Measurements from ENCODE around the gene POLD4. TPM values are rescaled to one million over a fixed set of nuclear protein-coding genes. Genes with fewer than 3 reads are reported as not detected.
"Not testable (repeated sequence)": the region's sequence is repeated elsewhere in the genome, so short reads cannot be mapped to it uniquely, and the experiment has no call there.

The POLD4 gene
- total RNA-seq, 1 experiment from 2014 or later, result 95.1 TPM

- Mint-ChIP-seq H3K9me3 (ENCODE audit: low read depth, unreplicated experiment) (no peaks in the 10 kb centered on the region), H3K27me3 (ENCODE audit: unreplicated experiment) (no peaks in the 10 kb centered on the region), H3K4me1 (ENCODE audit: low read depth, unreplicated experiment) (peaks cover 10% of the 10 kb centered on the region), H3K4me3 (ENCODE audit: low read depth, unreplicated experiment) (no peak overlapping the region), H3K36me3 (ENCODE audit: insufficient read depth, unreplicated experiment) (peaks cover 30% of the 10 kb centered on the region), H3K27ac (ENCODE audit: unreplicated experiment) (no peak overlapping the region)
- no peak for TF ChIP-seq CTCF (IDR thresholded peaks at IDR 0.05; ENCODE audit: unreplicated experiment)
- no TSS peak for BruUV-seq (replicated peaks)
- CTCF ChIA-PET, result interaction anchor here (0.7 kb wide), 2 partner anchors 59 to 621 kb away, joined by 3 to 4 read pairs; no protein-coding TSS in a partner anchor
- intact Hi-C loops (cut with micrococcal nuclease; ENCODE audit: unreplicated experiment), result no loop called here
- no peak for DNase-seq
Observed at GRCh38 chr11:67320691-67321090, 32.7 kb downstream of the POLD4 start.

- TF ChIP-seq CTCF (IDR thresholded peaks at IDR 0.05; ENCODE audit: unreplicated experiment), result no peak
- H3K9me3 Mint-ChIP-seq (ENCODE audit: low read depth, unreplicated experiment), result no peaks in the 10 kb centered on the region
- peaks cover 10% of the 10 kb centered on the region for H3K4me1 Mint-ChIP-seq (ENCODE audit: low read depth, unreplicated experiment)
- H3K4me3 Mint-ChIP-seq (ENCODE audit: low read depth, unreplicated experiment), result no peak overlapping the region
- no TSS peak for BruUV-seq (replicated peaks)
- no peak overlapping the region for H3K27ac Mint-ChIP-seq (ENCODE audit: unreplicated experiment)
- no peaks in the 10 kb centered on the region for H3K27me3 Mint-ChIP-seq (ENCODE audit: unreplicated experiment)
- H3K36me3 Mint-ChIP-seq (ENCODE audit: insufficient read depth, unreplicated experiment), result peaks cover 30% of the 10 kb centered on the region
- no peak for DNase-seq
- CTCF ChIA-PET, result interaction anchor here (0.7 kb wide), 1 partner anchor 620 kb away, joined by 3 read pairs; no protein-coding TSS in a partner anchor
- intact Hi-C loops (cut with micrococcal nuclease; ENCODE audit: unreplicated experiment), result no loop called here
Observed at GRCh38 chr11:67320011-67320410, 33.3 kb downstream of the POLD4 start.

GRCh38 chr11:67318876-67319275 lies 34.5 kb downstream of the POLD4 start:
- peak overlapping the region; percentile 47 for H3K27ac Mint-ChIP-seq (ENCODE audit: unreplicated experiment)
- H3K4me3 Mint-ChIP-seq (ENCODE audit: low read depth, unreplicated experiment), result peak overlapping the region; percentile 99
- intact Hi-C loops (cut with micrococcal nuclease; ENCODE audit: unreplicated experiment); DNase-seq; H3K27me3 Mint-ChIP-seq (ENCODE audit: unreplicated experiment); H3K9me3 Mint-ChIP-seq (ENCODE audit: low read depth, unreplicated experiment); BruUV-seq (replicated peaks): not testable (repeated sequence)
- CTCF ChIA-PET, result interaction anchor here (0.6 to 3.5 kb wide), 4 partner anchors 27 to 298 kb away, joined by 3 to 25 read pairs (median 14); partner anchors contain the start of gene GRK2
- H3K4me1 Mint-ChIP-seq (ENCODE audit: low read depth, unreplicated experiment), result peaks cover 17% of the 10 kb centered on the region
- peaks cover 33% of the 10 kb centered on the region for H3K36me3 Mint-ChIP-seq (ENCODE audit: insufficient read depth, unreplicated experiment)

- TF ChIP-seq CTCF (IDR thresholded peaks at IDR 0.05; ENCODE audit: unreplicated experiment), result no peak
Observed at GRCh38 chr11:67317888-67318555, 35.3 kb downstream of the POLD4 start.

More at GRCh38 chr11:67317888-67318555, 35.3 kb downstream of the POLD4 start:
- intact Hi-C loops (cut with micrococcal nuclease; ENCODE audit: unreplicated experiment), result loop anchor here (1.0 kb wide), 1 partner anchor 56 kb away; no protein-coding TSS in a partner anchor
- peaks cover 26% of the 10 kb centered on the region for H3K4me1 Mint-ChIP-seq (ENCODE audit: low read depth, unreplicated experiment)
- H3K4me3 Mint-ChIP-seq (ENCODE audit: low read depth, unreplicated experiment), result peak overlapping the region; percentile 99
- no peaks in the 10 kb centered on the region for H3K27me3 Mint-ChIP-seq (ENCODE audit: unreplicated experiment)
- CTCF ChIA-PET, result interaction anchor here (0.6 to 3.5 kb wide), 18 partner anchors 14 to 335 kb away, joined by 3 to 25 read pairs (median 5); partner anchors contain the start of genes GRK2 and SSH3
- H3K9me3 Mint-ChIP-seq (ENCODE audit: low read depth, unreplicated experiment), result no peaks in the 10 kb centered on the region
- peaks cover 35% of the 10 kb centered on the region for H3K36me3 Mint-ChIP-seq (ENCODE audit: insufficient read depth, unreplicated experiment)
- DNase-seq, result peak; percentile 53
- TSS peak; percentile 14 for BruUV-seq (replicated peaks)
- peak overlapping the region; percentile 93 for H3K27ac Mint-ChIP-seq (ENCODE audit: unreplicated experiment)
